ENCODE measurements around the gene BTBD17.

DNA sequence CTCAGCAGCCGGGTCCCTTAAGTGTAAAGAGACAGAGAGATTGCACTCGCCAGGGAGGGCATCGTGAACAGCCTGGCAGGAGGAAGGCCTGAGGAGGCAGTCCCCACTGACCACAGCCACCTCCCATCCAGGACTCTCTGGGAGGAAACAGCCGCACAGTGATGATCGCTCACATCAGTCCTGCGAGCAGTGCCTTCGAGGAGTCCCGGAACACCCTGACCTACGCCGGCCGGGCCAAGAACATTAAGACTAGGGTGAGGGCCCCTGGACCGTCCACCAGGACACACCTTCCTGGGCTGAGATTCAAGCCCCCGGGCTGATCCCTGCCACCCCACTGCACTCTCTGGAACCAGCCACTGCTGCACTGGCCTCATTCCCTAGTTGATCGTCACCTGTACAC lies 14.0 kb downstream of the BTBD17 start:
- TF ChIP-seq, protein P1, sequence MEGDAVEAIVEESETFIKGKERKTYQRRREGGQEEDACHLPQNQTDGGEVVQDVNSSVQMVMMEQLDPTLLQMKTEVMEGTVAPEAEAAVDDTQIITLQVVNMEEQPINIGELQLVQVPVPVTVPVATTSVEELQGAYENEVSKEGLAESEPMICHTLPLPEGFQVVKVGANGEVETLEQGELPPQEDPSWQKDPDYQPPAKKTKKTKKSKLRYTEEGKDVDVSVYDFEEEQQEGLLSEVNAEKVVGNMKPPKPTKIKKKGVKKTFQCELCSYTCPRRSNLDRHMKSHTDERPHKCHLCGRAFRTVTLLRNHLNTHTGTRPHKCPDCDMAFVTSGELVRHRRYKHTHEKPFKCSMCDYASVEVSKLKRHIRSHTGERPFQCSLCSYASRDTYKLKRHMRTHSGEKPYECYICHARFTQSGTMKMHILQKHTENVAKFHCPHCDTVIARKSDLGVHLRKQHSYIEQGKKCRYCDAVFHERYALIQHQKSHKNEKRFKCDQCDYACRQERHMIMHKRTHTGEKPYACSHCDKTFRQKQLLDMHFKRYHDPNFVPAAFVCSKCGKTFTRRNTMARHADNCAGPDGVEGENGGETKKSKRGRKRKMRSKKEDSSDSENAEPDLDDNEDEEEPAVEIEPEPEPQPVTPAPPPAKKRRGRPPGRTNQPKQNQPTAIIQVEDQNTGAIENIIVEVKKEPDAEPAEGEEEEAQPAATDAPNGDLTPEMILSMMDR (IDR thresholded peaks at IDR 0.05) = no peak
- TF ChIP-seq CBX2 (IDR thresholded peaks at IDR 0.05; ENCODE audit: borderline replicate concordance, low read depth) (no peak), EHMT2 (IDR thresholded peaks at IDR 0.05; ENCODE audit: low read depth) (no peak), POLR2AphosphoS2 (conservative IDR thresholded peaks at IDR 0.05; ENCODE audit: low read length) (no peak), RNF2 (IDR thresholded peaks at IDR 0.05; ENCODE audit: borderline replicate concordance, low read depth) (no peak)

All from A549 (cell line).